SK-N-SH (cell line): ENCODE measurements around the gene HSPA5. TPM values are rescaled to one million over a fixed set of nuclear protein-coding genes. Genes with fewer than 3 reads are reported as not detected.

Source experiments
- CTCF ChIA-PET: fragments of 300-600, 350-600 bp; formaldehyde crosslinking; extraction: SDS; loops from one replicate; lab custom pipeline; 2021; lab: Yijun Ruan, JAX
- POLR2A ChIA-PET: fragments of 350-600 bp; sonication (Branson Sonifier 250); formaldehyde crosslinking; extraction: SDS; loops from one replicate; lab custom pipeline; 2020; ENCODE audit warnings: antibody characterized with exemption, inconsistent platforms; lab: Yijun Ruan, JAX
- DNase-seq: peaks from one replicate; pipeline ENCODE4 v3.0.0; 2012
- H2AFZ ChIP-seq: fragments of 200-600 bp; sonication (generic); 2 replicates; pipeline ENCODE4 v1.8.1; 2016; ENCODE audit warnings: antibody characterized with exemption, mild to moderate bottlenecking, low read depth
- H3F3A ChIP-seq: fragments of 200-600 bp; sonication (generic); replicated peaks from 2 replicates; pipeline ENCODE3; 2016; ENCODE audit warnings: antibody characterized with exemption, mild to moderate bottlenecking; ENCODE audit not compliant: insufficient read depth
- H3K27ac ChIP-seq, 2 experiments: fragments of 200-500 bp in 1 of 2; fragments of 200-600 bp in 1 of 2; sonication (Bioruptor generic) in 1 of 2; sonication (generic), shearing (Covaris generic) in 1 of 2; 2 replicates each; pipeline versions ENCODE4 v1.5.1 to v1.6.1; 2014 to 2016; ENCODE audit warnings: low read depth in 2 of 2, inconsistent platforms in 1 of 2, low read length in 1 of 2, mild to moderate bottlenecking in 1 of 2, mixed read lengths in 1 of 2
- H3K27me3 ChIP-seq: fragments of 200-600 bp; sonication (generic), shearing (Covaris generic); 2 replicates; pipeline ENCODE4 v1.6.1; 2016; ENCODE audit warnings: mixed run types; ENCODE audit not compliant: insufficient read depth
- H3K36me3 ChIP-seq, 2 experiments: fragments of 200-500 bp in 1 of 2; fragments of 200-600 bp in 1 of 2; sonication (Bioruptor generic) in 1 of 2; sonication (generic) in 1 of 2; replicated peaks in 1 of 2; 2 replicates each; pipeline versions ENCODE3 to v1.5.1; 2014 to 2016; ENCODE audit warnings: low read length in 1 of 2, mild to moderate bottlenecking in 1 of 2; ENCODE audit not compliant: insufficient read depth in 2 of 2, control insufficient read depth in 1 of 2
- H3K4me1 ChIP-seq, 2 experiments: fragments of 200-500 bp in 1 of 2; fragments of 200-600 bp in 1 of 2; sonication (Bioruptor generic) in 1 of 2; sonication (generic), shearing (Covaris generic) in 1 of 2; 2 replicates each; pipeline versions ENCODE4 v1.5.1 to v1.6.1; 2014 to 2016; ENCODE audit warnings: low read depth in 1 of 2, low read length in 1 of 2, mixed run types in 1 of 2; ENCODE audit not compliant: insufficient read depth in 2 of 2, control insufficient read depth in 1 of 2
- H3K4me2 ChIP-seq: fragments of 200-600 bp; sonication (generic), shearing (Covaris generic); 2 replicates; pipeline ENCODE4 v1.6.1; 2017; ENCODE audit warnings: mixed run types
- H3K4me3 ChIP-seq, 2 experiments: fragments of 200-500 bp in 1 of 2; fragments of 200-600 bp in 1 of 2; sonication (Bioruptor generic) in 1 of 2; sonication (generic), shearing (Covaris generic) in 1 of 2; 2 replicates each; pipeline versions ENCODE4 v1.5.1 to v1.8.1; 2014 to 2016; ENCODE audit warnings: low read depth in 2 of 2, inconsistent platforms in 1 of 2, low read length in 1 of 2, mild to moderate bottlenecking in 1 of 2, mixed read lengths in 1 of 2, moderate library complexity in 1 of 2
- H3K79me2 ChIP-seq: fragments of 200-600 bp; sonication (generic); 2 replicates; pipeline ENCODE4 v1.8.1; 2017; ENCODE audit warnings: mild to moderate bottlenecking; ENCODE audit not compliant: insufficient read depth
- H3K9ac ChIP-seq: fragments of 200-600 bp; sonication (generic); 2 replicates; pipeline ENCODE4 v1.6.1; 2017; ENCODE audit warnings: mixed run types
- H3K9me2 ChIP-seq: fragments of 200-600 bp; sonication (generic); 2 replicates; pipeline ENCODE4 v1.6.1; 2017; ENCODE audit warnings: mixed run types
- H3K9me3 ChIP-seq: fragments of 200-600 bp; sonication (generic); 2 replicates; pipeline ENCODE4 v1.6.1; 2017; ENCODE audit warnings: mixed run types, mild to moderate bottlenecking, moderate library complexity
- H4K20me1 ChIP-seq: fragments of 200-600 bp; sonication (generic); 2 replicates; pipeline ENCODE4 v1.6.1; 2017; ENCODE audit warnings: mild to moderate bottlenecking, mixed run types; ENCODE audit not compliant: insufficient read depth
- EP300 ChIP-seq, 2 experiments: IDR thresholded peaks; 2 replicates each; pipeline versions ENCODE4 v1.4.0 to v1.6.1; 2012; ENCODE audit warnings: borderline replicate concordance in 1 of 2, low read depth in 1 of 2, low read length in 1 of 2
- MEF2A ChIP-seq: IDR thresholded peaks from 2 replicates; pipeline ENCODE4 v1.4.0; 2012; ENCODE audit warnings: low read depth, borderline replicate concordance
- NFIC ChIP-seq: IDR thresholded peaks from 2 replicates; pipeline ENCODE4 v1.4.0; 2012; ENCODE audit warnings: borderline replicate concordance
- RXRA ChIP-seq: IDR thresholded peaks from 2 replicates; pipeline ENCODE4 v1.4.0; 2012; ENCODE audit warnings: low read depth, mild to moderate bottlenecking, borderline replicate concordance
- TEAD4 ChIP-seq: IDR thresholded peaks from 2 replicates; pipeline ENCODE4 v1.4.0; 2012; ENCODE audit warnings: mild to moderate bottlenecking, borderline replicate concordance; ENCODE audit not compliant: insufficient read depth
- YY1 ChIP-seq: IDR thresholded peaks from 2 replicates; pipeline ENCODE4 v1.4.0; 2012; ENCODE audit warnings: low read depth, mild to moderate bottlenecking
- WGBS: methylation state at CpG from one replicate; pipeline ENCODE4 v1.1.6; 2017; ENCODE audit warnings: low lambda C conversion rate; 5-methylcytosine and 5-hydroxymethylcytosine counted together
- polyA plus RNA-seq, 3 experiments: library from polyadenylated mRNA; depleted of rRNA; stranded (reverse); fragments of >200 nt; gene quantifications; 2 replicates each; pipeline ENCODE4 v1.2.3, GENCODE V29; 2012
- TF ChIP-seq, protein P1 (sequence below): IDR thresholded peaks from 2 replicates; pipeline ENCODE4 v1.6.1; 2012; ENCODE audit warnings: mild to moderate bottlenecking, low read depth, low read length, moderate library complexity
- TF ChIP-seq, protein P2 (sequence below): IDR thresholded peaks from 2 replicates; pipeline ENCODE4 v1.4.0; 2012; ENCODE audit warnings: low read depth

HSPA5 gene
- polyA plus RNA-seq, 1 of the 3 experiments (the other 2 are of a cell fraction), result 226 TPM

GRCh38 chr9:125260561-125260960, 19.4 kb upstream of the HSPA5 start:
- no peak overlapping the region for H3K4me2 ChIP-seq
- H3K9me2 ChIP-seq, result no peaks in the 10 kb centered on the region
- POLR2A ChIA-PET, result interaction anchor here (2.8 kb wide), 1 partner anchor 20 kb away, joined by 35 read pairs; the partner anchor contains the start of gene HSPA5
- no peak overlapping the region for H3K27ac ChIP-seq
- no peak for DNase-seq
- H3K4me3 ChIP-seq, result no peak overlapping the region
- CTCF ChIA-PET, result interaction anchor here (0.9 kb wide), 1 partner anchor 10 kb away, joined by 3 read pairs; no protein-coding TSS in a partner anchor
- no peaks in the 10 kb centered on the region for H3F3A ChIP-seq
- no peaks in the 10 kb centered on the region for H3K36me3 ChIP-seq
- no peaks in the 10 kb centered on the region; a peak in 2 of 4 replicates for H3K4me1 ChIP-seq
- H3K9ac ChIP-seq, result no peak overlapping the region
- H3K27me3 ChIP-seq, result no peaks in the 10 kb centered on the region
- peaks cover 38% of the 10 kb centered on the region for H3K79me2 ChIP-seq
- no peaks in the 10 kb centered on the region for H3K9me3 ChIP-seq
- H4K20me1 ChIP-seq, result peaks cover 4% of the 10 kb centered on the region; the same call in 1 of the 2 replicates
- H2AFZ ChIP-seq, result peak overlapping the region; percentile 98; the same call in 1 of the 2 replicates
- TF ChIP-seq, protein P1, sequence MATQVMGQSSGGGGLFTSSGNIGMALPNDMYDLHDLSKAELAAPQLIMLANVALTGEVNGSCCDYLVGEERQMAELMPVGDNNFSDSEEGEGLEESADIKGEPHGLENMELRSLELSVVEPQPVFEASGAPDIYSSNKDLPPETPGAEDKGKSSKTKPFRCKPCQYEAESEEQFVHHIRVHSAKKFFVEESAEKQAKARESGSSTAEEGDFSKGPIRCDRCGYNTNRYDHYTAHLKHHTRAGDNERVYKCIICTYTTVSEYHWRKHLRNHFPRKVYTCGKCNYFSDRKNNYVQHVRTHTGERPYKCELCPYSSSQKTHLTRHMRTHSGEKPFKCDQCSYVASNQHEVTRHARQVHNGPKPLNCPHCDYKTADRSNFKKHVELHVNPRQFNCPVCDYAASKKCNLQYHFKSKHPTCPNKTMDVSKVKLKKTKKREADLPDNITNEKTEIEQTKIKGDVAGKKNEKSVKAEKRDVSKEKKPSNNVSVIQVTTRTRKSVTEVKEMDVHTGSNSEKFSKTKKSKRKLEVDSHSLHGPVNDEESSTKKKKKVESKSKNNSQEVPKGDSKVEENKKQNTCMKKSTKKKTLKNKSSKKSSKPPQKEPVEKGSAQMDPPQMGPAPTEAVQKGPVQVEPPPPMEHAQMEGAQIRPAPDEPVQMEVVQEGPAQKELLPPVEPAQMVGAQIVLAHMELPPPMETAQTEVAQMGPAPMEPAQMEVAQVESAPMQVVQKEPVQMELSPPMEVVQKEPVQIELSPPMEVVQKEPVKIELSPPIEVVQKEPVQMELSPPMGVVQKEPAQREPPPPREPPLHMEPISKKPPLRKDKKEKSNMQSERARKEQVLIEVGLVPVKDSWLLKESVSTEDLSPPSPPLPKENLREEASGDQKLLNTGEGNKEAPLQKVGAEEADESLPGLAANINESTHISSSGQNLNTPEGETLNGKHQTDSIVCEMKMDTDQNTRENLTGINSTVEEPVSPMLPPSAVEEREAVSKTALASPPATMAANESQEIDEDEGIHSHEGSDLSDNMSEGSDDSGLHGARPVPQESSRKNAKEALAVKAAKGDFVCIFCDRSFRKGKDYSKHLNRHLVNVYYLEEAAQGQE, result peak; percentile 77; the same call in 1 of the 2 replicates
- TF ChIP-seq EP300 (IDR thresholded peaks at IDR 0.05; ENCODE audit: borderline replicate concordance in 1 of 2, low read depth in 1 of 2, low read length in 1 of 2), result no peak

DNA sequence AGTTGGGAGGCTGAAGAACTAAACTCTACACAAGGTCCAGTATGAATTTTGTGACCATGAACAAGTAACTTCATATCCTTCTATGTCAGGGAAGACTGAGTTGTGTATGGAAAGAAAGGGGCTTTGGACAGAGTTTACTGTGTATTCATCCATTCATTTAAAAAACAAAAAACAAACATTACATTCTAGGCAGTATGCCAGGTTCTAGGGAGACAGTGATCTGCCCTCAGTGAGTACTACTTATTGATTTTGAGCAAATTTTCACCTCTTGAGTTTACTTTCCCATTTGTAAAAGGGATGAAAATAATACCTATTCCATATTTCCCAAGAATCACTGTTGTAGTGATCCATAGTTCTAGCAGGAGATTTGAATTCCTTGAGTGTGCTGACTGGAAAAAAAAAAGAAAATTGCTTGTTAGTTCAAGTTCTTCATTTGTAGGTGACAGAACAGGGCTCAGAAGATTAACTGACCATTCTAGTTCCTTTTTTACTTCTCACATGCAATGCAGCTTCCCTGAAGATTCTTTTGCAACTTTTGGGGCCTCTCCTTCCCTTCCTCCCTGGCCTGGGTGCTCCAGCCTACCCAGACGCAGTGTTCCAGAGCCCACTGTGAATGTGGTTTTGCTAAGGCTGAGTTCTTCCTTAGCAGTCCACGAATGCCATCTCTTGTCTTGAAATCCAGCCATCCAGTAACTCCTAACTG, 17.8 kb upstream of the HSPA5 start:
- no peak for DNase-seq
- no peaks in the 10 kb centered on the region for H3F3A ChIP-seq
- no peak overlapping the region for H3K4me2 ChIP-seq
- ChIA-PET POLR2A (no interaction called here), CTCF (no interaction called here)
- no peaks in the 10 kb centered on the region; a peak in 2 of 4 replicates for H3K4me1 ChIP-seq
- no peak overlapping the region for H3K4me3 ChIP-seq
- no peaks in the 10 kb centered on the region for H3K36me3 ChIP-seq
- no peaks in the 10 kb centered on the region for H3K9me3 ChIP-seq
- H3K79me2 ChIP-seq, result peaks cover 24% of the 10 kb centered on the region
- H4K20me1 ChIP-seq, result peaks cover 4% of the 10 kb centered on the region; the same call in 1 of the 2 replicates
- H2AFZ ChIP-seq, result no peak overlapping the region
- H3K9me2 ChIP-seq, result no peaks in the 10 kb centered on the region
- H3K9ac ChIP-seq, result no peak overlapping the region
- no peak for TF ChIP-seq RXRA
- TF ChIP-seq, protein P2, sequence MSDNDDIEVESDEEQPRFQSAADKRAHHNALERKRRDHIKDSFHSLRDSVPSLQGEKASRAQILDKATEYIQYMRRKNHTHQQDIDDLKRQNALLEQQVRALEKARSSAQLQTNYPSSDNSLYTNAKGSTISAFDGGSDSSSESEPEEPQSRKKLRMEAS, result no peak
- TF ChIP-seq NFIC, result no peak
- no peak for TF ChIP-seq YY1
- TF ChIP-seq TEAD4, result no peak
- TF ChIP-seq MEF2A, result no peak
- WGBS, result 75% methylated on average over 2 of the region's 2 CpGs
- H3K27ac ChIP-seq, result no peak overlapping the region
- no peaks in the 10 kb centered on the region for H3K27me3 ChIP-seq
